HCT116 (cell line): Measurements from ENCODE around the gene CCDC198. TPM values are rescaled to one million over a fixed set of nuclear protein-coding genes. Genes with fewer than 3 reads are reported as not detected.

Experiments used
- ATAC-seq: fragments of 200-7000 bp; cut with Tn5 transposase; 2 replicates; pipeline ENCODE4 v1.9.1; 2020; ENCODE audit warnings: mild to moderate bottlenecking, moderate library complexity
- BruUV-seq: library from RNA; stranded (reverse); fragments of 400-500 nt; replicated peaks from 2 replicates; lab custom pipeline; 2021; lab: Mats Ljungman, UMichigan
- CTCF ChIA-PET: fragments of 300-600 bp; sonication (Branson Sonifier 250); formaldehyde crosslinking; loops from one replicate; lab custom pipeline; 2021; ENCODE audit warnings: antibody characterized with exemption; lab: Charles Lee
- POLR2A ChIA-PET: fragments of 300-600, 350-600 bp; sonication (Branson Sonifier 250); formaldehyde crosslinking; loops from one replicate; lab custom pipeline; 2021; ENCODE audit warnings: antibody characterized with exemption; lab: Charles Lee
- RAD21 ChIA-PET, 2 experiments: fragments of 300-600 bp; sonication (Branson Sonifier 250); formaldehyde crosslinking; loops; one replicate each; lab custom pipeline; 2023; ENCODE audit warnings: low total read pairs in 2 of 2; ENCODE audit not compliant: uncharacterized antibody in 2 of 2, unreplicated experiment in 2 of 2, low non-redundant PET in 1 of 2; lab: Charles Lee
- DNase-seq: peaks from one replicate; pipeline ENCODE4 v3.0.0-alpha.2; 2010; ENCODE audit warnings: low read depth, low spot score
- H2AFZ ChIP-seq: fragments of 200-600 bp; shearing (Covaris generic), sonication (generic); 2 replicates; pipeline ENCODE4 v1.6.1; 2017; ENCODE audit warnings: low read depth, mixed run types, mixed read lengths, antibody characterized with exemption, low read length; ENCODE audit not compliant: poor library complexity, severe bottlenecking
- H3K27ac ChIP-seq: 2 replicates; pipeline ENCODE4 v1.5.1; 2012; ENCODE audit warnings: low read depth, low read length
- H3K27me3 ChIP-seq: fragments of 200-600 bp; sonication (generic); 2 replicates; pipeline ENCODE4 v1.6.1; 2016; ENCODE audit warnings: mixed run types, low read length, mixed read lengths; ENCODE audit not compliant: insufficient read depth
- H3K36me3 ChIP-seq, 2 experiments: fragments of 200-500 bp in 1 of 2; fragments of 200-600 bp in 1 of 2; sonication (Bioruptor generic) in 1 of 2; sonication (generic) in 1 of 2; 2 replicates each; pipeline versions ENCODE4 v1.5.1 to v1.6.1; 2014 to 2016; ENCODE audit warnings: low read length in 2 of 2, inconsistent platforms in 1 of 2, mixed read lengths in 1 of 2, mixed run types in 1 of 2; ENCODE audit not compliant: insufficient read depth in 2 of 2, control insufficient read depth in 1 of 2
- H3K4me1 ChIP-seq, 2 experiments: fragments of 200-600 bp in 1 of 2; sonication (generic) in 1 of 2; 2 replicates each; pipeline versions ENCODE4 v1.5.1 to v1.6.1; 2012 to 2017; ENCODE audit warnings: low read length in 2 of 2, inconsistent platforms in 1 of 2, mild to moderate bottlenecking in 1 of 2, mixed read lengths in 1 of 2, mixed run types in 1 of 2, moderate library complexity in 1 of 2; ENCODE audit not compliant: insufficient read depth in 2 of 2, control insufficient read depth in 1 of 2
- H3K4me2 ChIP-seq: fragments of 200-600 bp; sonication (generic); 2 replicates; pipeline ENCODE4 v1.6.1; 2017; ENCODE audit warnings: mixed run types, low read length, mixed read lengths
- H3K4me3 ChIP-seq, 2 experiments: fragments of 200-600 bp in 1 of 2; sonication (generic) in 1 of 2; replicated peaks in 1 of 2; 2 replicates each; pipeline ENCODE4 v1.5.1; 2011 to 2016; ENCODE audit warnings: low read length in 2 of 2, control low read depth in 1 of 2, low read depth in 1 of 2, mild to moderate bottlenecking in 1 of 2, mixed read lengths in 1 of 2, mixed run types in 1 of 2
- H3K79me2 ChIP-seq: fragments of 200-600 bp; sonication (generic); 2 replicates; pipeline ENCODE4 v1.6.1; 2017; ENCODE audit warnings: mild to moderate bottlenecking, mixed run types, low read length, moderate library complexity, mixed read lengths; ENCODE audit not compliant: insufficient read depth
- H3K9ac ChIP-seq: fragments of 200-600 bp; sonication (generic); 2 replicates; pipeline ENCODE4 v1.6.1; 2016; ENCODE audit warnings: low read length, mixed read lengths
- H3K9me2 ChIP-seq: fragments of 200-600 bp; sonication (generic), shearing (Covaris generic); 2 replicates; pipeline ENCODE4 v1.6.1; 2017; ENCODE audit warnings: mixed run types, mild to moderate bottlenecking, moderate library complexity; ENCODE audit not compliant: insufficient read depth
- H3K9me3 ChIP-seq, 2 experiments: fragments of 200-500 bp in 1 of 2; fragments of 200-600 bp in 1 of 2; sonication (Bioruptor generic) in 1 of 2; sonication (generic) in 1 of 2; 2 replicates each; pipeline ENCODE4 v1.6.1; 2014 to 2017; ENCODE audit warnings: low read length in 2 of 2, mixed read lengths in 2 of 2, inconsistent platforms in 1 of 2, low read depth in 1 of 2, mild to moderate bottlenecking in 1 of 2, mixed run types in 1 of 2, moderate library complexity in 1 of 2; ENCODE audit not compliant: control insufficient read depth in 1 of 2, insufficient read depth in 1 of 2
- H4K20me1 ChIP-seq: fragments of 200-600 bp; sonication (generic), shearing (Covaris generic); 2 replicates; pipeline ENCODE4 v1.6.1; 2017; ENCODE audit warnings: mixed run types, mild to moderate bottlenecking, moderate library complexity; ENCODE audit not compliant: insufficient read depth
- CBX3 ChIP-seq: IDR thresholded peaks from 2 replicates; pipeline ENCODE4 v1.6.1; 2012; ENCODE audit warnings: low read depth
- EZH2phosphoT487 ChIP-seq: fragments of 200-600 bp; IDR thresholded peaks from 2 replicates; pipeline ENCODE4 v1.6.1; 2018; ENCODE audit warnings: antibody characterized with exemption, borderline replicate concordance
- POLR2A ChIP-seq: IDR thresholded peaks from 2 replicates; pipeline ENCODE4 v1.7.0; 2011; ENCODE audit warnings: borderline replicate concordance; ENCODE audit not compliant: insufficient read depth, insufficient read length; ENCODE audit errors: extremely low read depth
- SRF ChIP-seq: IDR thresholded peaks from 2 replicates; pipeline ENCODE4 v1.6.1; 2012; ENCODE audit warnings: low read depth
- ZNF274 ChIP-seq: fragments of 200-500 bp; sonication (Bioruptor generic); IDR thresholded peaks from 2 replicates; pipeline ENCODE4 v1.6.1; 2014; ENCODE audit warnings: mild to moderate bottlenecking, low read depth, low read length, inconsistent platforms
- intact Hi-C: fragments of 100-400 bp; cut with micrococcal nuclease; formaldehyde crosslinking; loops from 2 replicates; pipeline ENCODE4 v1.10.0; 2022
- total RNA-seq: library from RNA; stranded (reverse); gene quantifications from one replicate; pipeline ENCODE4 v1.2.1, GENCODE V29; 2021; ENCODE audit not compliant: unreplicated experiment
- TF ChIP-seq, protein P1 (sequence below): IDR thresholded peaks from 2 replicates; pipeline ENCODE4 v1.6.1; 2012
- TF ChIP-seq, protein P2 (sequence below): IDR thresholded peaks from 2 replicates; pipeline ENCODE4 v1.6.1; 2012; ENCODE audit warnings: low read depth
- TF ChIP-seq, protein P3 (sequence below): IDR thresholded peaks from 2 replicates; pipeline ENCODE4 v1.6.1; 2011; ENCODE audit warnings: mild to moderate bottlenecking, low read length, moderate library complexity; ENCODE audit not compliant: insufficient replicate concordance; ENCODE audit errors: extremely low read depth

The CCDC198 gene
- total RNA-seq, 1 experiment from 2014 or later: not detected

DNA sequence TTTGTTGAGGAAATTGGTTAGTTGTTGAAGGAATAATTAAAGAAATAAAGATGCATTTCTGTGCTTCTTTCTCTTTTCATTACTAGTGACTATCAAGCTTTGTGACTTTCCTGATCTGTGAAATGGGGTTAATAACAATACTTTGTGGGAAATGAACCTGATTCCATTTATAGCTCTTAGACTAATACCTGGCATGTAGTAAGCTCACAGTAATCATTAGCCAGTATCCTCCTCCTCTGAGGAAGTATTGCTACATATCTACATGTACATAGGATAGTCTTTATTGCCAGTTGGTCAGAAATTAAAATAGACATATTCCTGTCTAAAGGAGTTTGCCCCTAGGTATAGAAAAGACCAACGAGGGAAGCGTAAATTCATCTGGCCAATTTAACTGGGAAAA lies 1.8 kb upstream of the CCDC198 start:
- H3K4me2 ChIP-seq: no peak overlapping the region
- intact Hi-C loops: no loop called here
- ChIA-PET CTCF (interaction anchor here (1.1 kb wide), 1 partner anchor 9 kb away, joined by 3 read pairs; no protein-coding TSS in a partner anchor), POLR2A (no interaction called here), RAD21 (no interaction called here)
- no peaks in the 10 kb centered on the region for H4K20me1 ChIP-seq
- no peak overlapping the region for H3K27ac ChIP-seq
- no peaks in the 10 kb centered on the region for H3K9me3 ChIP-seq
- ATAC-seq (no peak), DNase-seq (no peak)
- no peaks in the 10 kb centered on the region for H3K36me3 ChIP-seq
- no peak overlapping the region for H2AFZ ChIP-seq
- H3K4me3 ChIP-seq: no peak overlapping the region
- H3K9me2 ChIP-seq: no peaks in the 10 kb centered on the region
- BruUV-seq: no TSS peak
- H3K27me3 ChIP-seq: peaks cover 54% of the 10 kb centered on the region
- H3K4me1 ChIP-seq: 0 out of 4 replicates have a peak, but pooled peaks cover 0 to 3% of the 10 kb centered on the region in 2 experiments
- no peak overlapping the region for H3K9ac ChIP-seq
- TF ChIP-seq ZNF274 (no peak), EZH2phosphoT487 (no peak), SRF (no peak), CBX3 (no peak), POLR2A (no peak)
- TF ChIP-seq, protein P1, sequence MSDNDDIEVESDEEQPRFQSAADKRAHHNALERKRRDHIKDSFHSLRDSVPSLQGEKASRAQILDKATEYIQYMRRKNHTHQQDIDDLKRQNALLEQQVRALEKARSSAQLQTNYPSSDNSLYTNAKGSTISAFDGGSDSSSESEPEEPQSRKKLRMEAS: no peak
- TF ChIP-seq, protein P2, sequence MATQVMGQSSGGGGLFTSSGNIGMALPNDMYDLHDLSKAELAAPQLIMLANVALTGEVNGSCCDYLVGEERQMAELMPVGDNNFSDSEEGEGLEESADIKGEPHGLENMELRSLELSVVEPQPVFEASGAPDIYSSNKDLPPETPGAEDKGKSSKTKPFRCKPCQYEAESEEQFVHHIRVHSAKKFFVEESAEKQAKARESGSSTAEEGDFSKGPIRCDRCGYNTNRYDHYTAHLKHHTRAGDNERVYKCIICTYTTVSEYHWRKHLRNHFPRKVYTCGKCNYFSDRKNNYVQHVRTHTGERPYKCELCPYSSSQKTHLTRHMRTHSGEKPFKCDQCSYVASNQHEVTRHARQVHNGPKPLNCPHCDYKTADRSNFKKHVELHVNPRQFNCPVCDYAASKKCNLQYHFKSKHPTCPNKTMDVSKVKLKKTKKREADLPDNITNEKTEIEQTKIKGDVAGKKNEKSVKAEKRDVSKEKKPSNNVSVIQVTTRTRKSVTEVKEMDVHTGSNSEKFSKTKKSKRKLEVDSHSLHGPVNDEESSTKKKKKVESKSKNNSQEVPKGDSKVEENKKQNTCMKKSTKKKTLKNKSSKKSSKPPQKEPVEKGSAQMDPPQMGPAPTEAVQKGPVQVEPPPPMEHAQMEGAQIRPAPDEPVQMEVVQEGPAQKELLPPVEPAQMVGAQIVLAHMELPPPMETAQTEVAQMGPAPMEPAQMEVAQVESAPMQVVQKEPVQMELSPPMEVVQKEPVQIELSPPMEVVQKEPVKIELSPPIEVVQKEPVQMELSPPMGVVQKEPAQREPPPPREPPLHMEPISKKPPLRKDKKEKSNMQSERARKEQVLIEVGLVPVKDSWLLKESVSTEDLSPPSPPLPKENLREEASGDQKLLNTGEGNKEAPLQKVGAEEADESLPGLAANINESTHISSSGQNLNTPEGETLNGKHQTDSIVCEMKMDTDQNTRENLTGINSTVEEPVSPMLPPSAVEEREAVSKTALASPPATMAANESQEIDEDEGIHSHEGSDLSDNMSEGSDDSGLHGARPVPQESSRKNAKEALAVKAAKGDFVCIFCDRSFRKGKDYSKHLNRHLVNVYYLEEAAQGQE: no peak
- TF ChIP-seq, protein P3, sequence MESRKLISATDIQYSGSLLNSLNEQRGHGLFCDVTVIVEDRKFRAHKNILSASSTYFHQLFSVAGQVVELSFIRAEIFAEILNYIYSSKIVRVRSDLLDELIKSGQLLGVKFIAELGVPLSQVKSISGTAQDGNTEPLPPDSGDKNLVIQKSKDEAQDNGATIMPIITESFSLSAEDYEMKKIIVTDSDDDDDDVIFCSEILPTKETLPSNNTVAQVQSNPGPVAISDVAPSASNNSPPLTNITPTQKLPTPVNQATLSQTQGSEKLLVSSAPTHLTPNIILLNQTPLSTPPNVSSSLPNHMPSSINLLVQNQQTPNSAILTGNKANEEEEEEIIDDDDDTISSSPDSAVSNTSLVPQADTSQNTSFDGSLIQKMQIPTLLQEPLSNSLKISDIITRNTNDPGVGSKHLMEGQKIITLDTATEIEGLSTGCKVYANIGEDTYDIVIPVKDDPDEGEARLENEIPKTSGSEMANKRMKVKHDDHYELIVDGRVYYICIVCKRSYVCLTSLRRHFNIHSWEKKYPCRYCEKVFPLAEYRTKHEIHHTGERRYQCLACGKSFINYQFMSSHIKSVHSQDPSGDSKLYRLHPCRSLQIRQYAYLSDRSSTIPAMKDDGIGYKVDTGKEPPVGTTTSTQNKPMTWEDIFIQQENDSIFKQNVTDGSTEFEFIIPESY: no peak
- H3K79me2 ChIP-seq: no peaks in the 10 kb centered on the region
